ENCODE measurements around the gene REEP6.

Gene REEP6

DNA sequence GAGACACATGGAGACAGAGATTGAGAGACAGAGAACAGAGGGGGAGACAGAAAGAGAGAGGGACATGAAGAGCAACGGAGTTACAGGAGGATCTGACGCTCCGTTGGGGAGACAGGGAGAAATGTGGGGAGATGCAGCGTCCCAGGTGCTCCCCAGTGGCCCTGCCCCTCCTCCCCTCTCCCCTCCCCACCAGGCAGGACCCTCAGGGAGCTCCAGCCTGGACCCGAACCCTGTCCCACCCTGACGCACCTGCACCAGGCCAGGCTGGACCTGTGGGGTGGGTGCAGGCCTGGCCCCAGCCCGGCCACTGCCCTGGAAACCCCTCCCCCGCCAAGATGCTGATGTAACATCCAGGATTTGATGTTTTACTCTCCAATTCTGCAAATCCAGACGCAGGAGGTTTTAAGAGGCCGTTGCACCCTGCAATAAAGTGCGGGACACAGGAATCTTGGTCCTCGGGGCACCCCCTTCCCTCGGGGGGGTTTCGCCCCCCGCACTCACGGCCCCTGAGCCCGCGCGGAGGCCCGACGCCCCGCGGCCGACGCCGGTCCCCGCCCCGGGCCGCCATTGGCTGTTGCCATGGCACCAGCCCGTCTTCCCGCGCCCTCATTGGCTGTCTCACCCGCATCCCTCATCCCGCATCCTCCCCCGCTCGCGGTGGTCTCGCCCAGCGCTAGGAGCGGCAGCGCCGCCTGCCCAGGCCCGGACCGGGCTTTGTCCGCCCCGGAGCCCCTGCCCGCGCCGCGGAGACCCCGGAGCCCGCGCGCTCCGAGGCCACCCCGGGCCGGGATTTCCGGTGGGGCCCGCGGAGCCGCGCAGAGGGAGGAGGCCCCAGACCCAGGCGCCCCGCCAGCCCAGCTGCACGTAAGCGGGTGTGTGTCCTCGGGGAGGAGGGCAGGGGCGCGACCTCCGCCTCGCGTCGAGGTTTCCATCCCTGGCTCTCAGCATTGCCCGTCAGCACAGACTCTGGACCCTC lies 41.2 kb upstream of the REEP6 start, which contains the start of gene APC2:
APC2 (plus strand) TSS at position 655 of the 976 bp plus-strand sequence. CDS start 2,881 bp downstream, outside the sequence.
- DNase-seq (ENCODE audit: insufficient read length, low spot score) (no peak), FAIRE-seq (no peak)
- no peak for TF ChIP-seq POLR2A (IDR thresholded peaks at IDR 0.05; ENCODE audit: low read depth, low read length)
- TF ChIP-seq SPI1 (IDR thresholded peaks at IDR 0.05; ENCODE audit: low read depth, low read length) = no peak
- TF ChIP-seq TAF1 (IDR thresholded peaks at IDR 0.05; ENCODE audit: low read depth, low read length) = no peak
- no peak for TF ChIP-seq PAX5 (IDR thresholded peaks at IDR 0.05; ENCODE audit: insufficient read depth, low read length, severe bottlenecking)
- no peak for TF ChIP-seq POU2F2 (IDR thresholded peaks at IDR 0.05; ENCODE audit: low read depth, low read length)
- TF ChIP-seq POLR2AphosphoS5 (IDR thresholded peaks at IDR 0.05; ENCODE audit: low read depth, low read length) = no peak

DNA sequence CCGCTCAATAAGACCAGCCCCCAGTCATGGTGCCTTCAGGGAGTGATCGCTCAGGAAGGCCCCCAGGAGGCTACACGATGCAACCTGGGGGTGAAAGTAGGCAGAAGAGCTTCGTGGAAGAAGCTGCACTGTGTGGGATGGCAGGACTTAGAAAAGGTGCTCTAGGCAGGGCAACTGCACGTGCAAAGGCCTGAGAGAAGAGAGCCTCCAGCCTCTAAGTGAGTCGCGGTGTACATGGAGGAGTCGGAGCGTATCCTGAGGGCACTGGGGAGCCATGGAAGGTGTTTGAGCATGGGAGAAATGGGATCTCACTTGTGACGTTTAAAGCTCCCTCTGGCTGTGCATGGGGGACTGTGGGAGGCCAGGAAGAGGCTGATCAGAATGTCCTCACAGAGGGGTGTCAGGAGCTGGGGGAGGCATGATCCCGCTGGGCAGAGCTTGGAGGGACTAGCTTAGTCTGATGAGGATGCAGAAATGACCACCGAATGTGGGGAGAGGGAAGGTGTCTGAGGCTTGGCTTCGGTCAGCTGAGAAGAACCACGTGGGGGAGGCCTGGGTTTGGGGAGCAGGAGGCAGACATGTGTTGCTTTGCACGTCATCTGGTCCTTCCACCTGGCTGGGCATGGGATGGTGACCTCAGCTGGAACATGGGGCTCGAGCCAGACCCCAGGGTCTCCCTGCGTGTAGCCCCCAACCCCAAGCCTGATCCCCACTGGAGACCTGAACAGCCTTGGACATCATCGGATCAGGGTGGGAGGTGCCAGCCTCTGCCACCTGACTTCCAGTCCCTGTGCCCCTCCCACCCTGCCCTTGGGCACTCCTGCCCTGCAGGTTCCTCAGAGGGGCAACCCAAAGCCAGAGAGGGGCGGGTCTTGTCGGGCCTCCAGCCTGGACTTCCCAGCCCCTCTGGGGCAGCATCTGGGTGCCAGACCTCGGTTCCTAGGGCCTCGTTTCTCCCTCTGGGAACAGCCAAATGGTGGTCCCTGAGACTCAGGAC lies 39.9 kb upstream of the REEP6 start:
- no peak for TF ChIP-seq POU2F2 (IDR thresholded peaks at IDR 0.05; ENCODE audit: low read depth, low read length)
- TF ChIP-seq PAX5 (IDR thresholded peaks at IDR 0.05; ENCODE audit: insufficient read depth, low read length, severe bottlenecking) = no peak
- TF ChIP-seq TAF1 (IDR thresholded peaks at IDR 0.05; ENCODE audit: low read depth, low read length) = no peak
- TF ChIP-seq POLR2AphosphoS5 (IDR thresholded peaks at IDR 0.05; ENCODE audit: low read depth, low read length) = no peak
- TF ChIP-seq SPI1 (IDR thresholded peaks at IDR 0.05; ENCODE audit: low read depth, low read length) = no peak
- TF ChIP-seq POLR2A (IDR thresholded peaks at IDR 0.05; ENCODE audit: low read depth, low read length) = no peak
- FAIRE-seq (no peak), DNase-seq (ENCODE audit: insufficient read length, low spot score) (no peak)

DNA sequence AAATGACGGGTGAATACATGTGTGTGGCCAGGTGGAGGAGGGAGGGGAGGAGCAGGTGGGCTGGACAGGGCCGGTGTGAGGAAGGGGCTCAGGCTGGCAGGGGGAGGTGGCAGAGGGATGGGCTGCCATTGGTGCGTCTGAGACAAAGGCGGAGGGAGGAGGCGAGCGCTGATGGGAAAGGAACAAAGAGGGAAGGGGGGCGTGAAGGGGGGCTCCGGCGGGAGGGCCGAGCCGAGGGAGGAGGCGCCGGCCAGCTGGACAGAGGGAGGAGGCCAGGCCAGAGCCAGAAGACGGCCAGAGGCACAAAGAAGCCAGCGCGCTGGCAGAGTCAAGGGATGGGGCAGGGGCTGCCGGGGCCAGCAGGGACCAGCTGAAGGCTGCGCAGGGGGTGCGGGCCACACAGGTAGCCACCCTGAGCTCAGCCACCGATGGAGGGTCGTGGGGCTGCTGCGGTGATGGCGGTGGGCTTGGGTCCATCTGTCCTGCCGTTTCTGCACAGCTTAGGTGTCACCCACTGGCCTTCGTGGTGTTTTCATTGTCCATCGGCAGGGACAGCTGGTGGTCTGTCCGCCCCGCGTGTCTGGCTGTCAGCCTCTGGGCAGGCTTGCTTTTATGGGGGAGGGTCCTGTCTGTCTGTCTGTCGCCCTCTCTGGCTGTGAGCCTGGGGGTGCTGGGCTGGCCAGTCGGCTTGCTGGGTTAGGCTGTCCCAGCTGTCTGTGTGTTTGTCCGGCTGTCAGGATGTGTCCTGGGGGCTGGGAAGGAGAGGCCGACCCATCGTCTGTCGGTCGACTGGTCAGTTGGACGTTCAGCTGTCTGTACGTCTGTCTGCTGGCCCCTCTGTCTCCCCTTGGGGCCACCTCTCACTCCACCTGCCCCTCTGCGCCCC lies 38.8 kb upstream of the REEP6 start:
- TF ChIP-seq POLR2AphosphoS5 (IDR thresholded peaks at IDR 0.05; ENCODE audit: low read depth, low read length) (no peak), POU2F2 (IDR thresholded peaks at IDR 0.05; ENCODE audit: low read depth, low read length) (no peak), PAX5 (IDR thresholded peaks at IDR 0.05; ENCODE audit: insufficient read depth, low read length, severe bottlenecking) (no peak), TAF1 (IDR thresholded peaks at IDR 0.05; ENCODE audit: low read depth, low read length) (no peak), SPI1 (IDR thresholded peaks at IDR 0.05; ENCODE audit: low read depth, low read length) (no peak), POLR2A (IDR thresholded peaks at IDR 0.05; ENCODE audit: low read depth, low read length) (no peak; the same call in 1 of the 2 replicates)
- DNase-seq (ENCODE audit: insufficient read length, low spot score) (no peak), FAIRE-seq (no peak)

DNA sequence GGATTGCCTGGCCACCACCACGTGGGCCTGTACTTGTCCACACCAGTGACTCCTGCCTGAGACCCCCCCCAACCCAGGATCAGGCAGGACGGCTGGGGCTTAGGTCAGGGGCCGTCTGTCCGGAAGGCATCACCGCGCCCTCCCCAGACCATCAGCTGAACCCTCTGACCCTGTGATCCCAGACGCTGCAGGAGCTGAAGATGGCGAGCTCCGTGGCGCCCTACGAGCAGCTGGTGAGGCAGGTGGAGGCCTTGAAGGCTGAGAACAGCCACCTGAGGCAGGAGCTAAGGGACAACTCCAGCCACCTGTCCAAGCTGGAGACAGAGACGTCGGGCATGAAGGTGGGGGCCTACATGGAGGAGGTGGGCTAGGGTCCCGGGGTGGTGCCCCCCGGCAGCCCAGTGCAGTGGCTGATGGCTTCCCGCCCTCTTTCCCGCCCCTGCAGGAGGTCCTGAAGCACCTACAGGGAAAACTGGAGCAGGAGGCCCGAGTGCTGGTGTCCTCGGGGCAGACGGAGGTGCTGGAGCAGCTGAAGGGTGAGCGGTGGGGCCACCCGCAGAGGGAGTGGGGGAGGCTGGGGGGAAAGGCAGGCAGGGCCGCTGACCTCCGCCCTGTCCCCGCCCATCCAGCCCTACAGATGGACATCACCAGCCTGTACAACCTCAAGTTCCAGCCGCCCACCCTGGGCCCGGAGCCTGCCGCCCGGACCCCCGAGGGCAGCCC lies 38.0 kb upstream of the REEP6 start:
- no peak for DNase-seq (ENCODE audit: insufficient read length, low spot score)
- TF ChIP-seq POLR2A (IDR thresholded peaks at IDR 0.05; ENCODE audit: low read depth, low read length) = no peak
- no peak for TF ChIP-seq POU2F2 (IDR thresholded peaks at IDR 0.05; ENCODE audit: low read depth, low read length)
- no peak for TF ChIP-seq SPI1 (IDR thresholded peaks at IDR 0.05; ENCODE audit: low read depth, low read length)
- TF ChIP-seq TAF1 (IDR thresholded peaks at IDR 0.05; ENCODE audit: low read depth, low read length) = no peak
- no peak for TF ChIP-seq POLR2AphosphoS5 (IDR thresholded peaks at IDR 0.05; ENCODE audit: low read depth, low read length)
- FAIRE-seq = no peak

DNA sequence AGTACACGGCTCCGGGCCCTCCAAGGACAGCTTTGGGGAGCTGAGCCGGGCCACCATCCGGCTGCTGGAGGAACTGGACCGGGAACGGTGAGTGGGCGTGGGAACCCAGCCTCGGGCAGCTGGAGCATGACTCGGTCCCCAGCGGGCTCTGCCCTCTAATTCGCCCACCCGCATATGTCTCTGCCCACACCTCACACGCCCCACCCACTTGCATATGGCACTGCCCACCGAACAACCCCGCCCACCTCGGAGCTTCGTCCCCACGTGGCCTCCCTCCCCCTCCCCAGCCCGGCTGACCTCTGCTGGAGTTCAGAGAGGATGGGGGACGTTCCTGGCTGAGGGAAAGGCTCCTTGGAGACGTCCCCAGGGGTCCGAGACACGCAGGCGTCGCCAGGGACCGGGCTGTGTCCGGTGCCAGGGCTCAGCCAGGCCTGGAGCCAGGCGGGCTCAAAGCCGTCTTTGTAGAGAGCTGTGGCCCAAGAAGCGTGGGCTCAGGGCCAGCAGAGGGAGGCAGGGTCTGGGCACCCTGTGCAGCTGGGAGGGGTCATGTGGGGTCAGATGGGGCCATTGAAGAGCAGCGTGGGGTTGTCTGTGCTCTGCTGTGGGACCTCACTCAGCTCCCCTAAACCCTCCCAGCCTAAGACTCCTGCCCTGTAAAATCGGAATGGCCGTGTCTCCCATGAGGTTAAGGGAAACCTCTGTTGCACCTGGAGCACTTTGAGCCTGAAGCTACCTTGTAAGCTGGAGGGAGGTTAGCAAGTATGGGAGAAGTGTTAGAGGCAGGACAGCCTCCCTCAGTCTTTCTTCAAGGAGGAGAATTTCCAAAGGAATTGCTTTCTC lies 37.2 kb upstream of the REEP6 start:
- FAIRE-seq (peak; percentile 50), DNase-seq (ENCODE audit: insufficient read length, low spot score) (no peak)
- TF ChIP-seq TAF1 (IDR thresholded peaks at IDR 0.05; ENCODE audit: low read depth, low read length) (no peak), SPI1 (IDR thresholded peaks at IDR 0.05; ENCODE audit: low read depth, low read length) (no peak), POLR2AphosphoS5 (IDR thresholded peaks at IDR 0.05; ENCODE audit: low read depth, low read length) (no peak), PAX5 (IDR thresholded peaks at IDR 0.05; ENCODE audit: insufficient read depth, low read length, severe bottlenecking) (no peak), POLR2A (IDR thresholded peaks at IDR 0.05; ENCODE audit: low read depth, low read length) (no peak), POU2F2 (IDR thresholded peaks at IDR 0.05; ENCODE audit: low read depth, low read length) (no peak)

DNA sequence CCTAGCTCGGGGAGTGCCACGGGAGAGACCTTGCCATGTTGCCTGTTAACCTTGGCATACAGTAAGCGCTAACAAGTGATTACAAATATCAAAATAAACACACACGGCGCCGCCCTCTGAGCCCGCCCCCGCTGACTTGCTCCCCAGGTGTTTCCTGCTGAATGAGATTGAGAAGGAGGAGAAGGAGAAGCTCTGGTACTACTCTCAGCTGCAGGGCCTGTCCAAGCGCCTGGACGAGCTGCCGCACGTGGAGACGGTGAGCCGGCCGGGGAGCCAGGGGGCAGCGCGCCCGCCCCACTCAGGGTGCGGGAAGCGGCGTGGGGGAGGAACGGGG lies 36.0 kb upstream of the REEP6 start:
- DNase-seq (ENCODE audit: insufficient read length, low spot score) (no peak), FAIRE-seq (no peak)

More for the DNA sequence above, 36.0 kb upstream of the REEP6 start:
- TF ChIP-seq POU2F2 (IDR thresholded peaks at IDR 0.05; ENCODE audit: low read depth, low read length) (no peak), POLR2AphosphoS5 (IDR thresholded peaks at IDR 0.05; ENCODE audit: low read depth, low read length) (no peak), PAX5 (IDR thresholded peaks at IDR 0.05; ENCODE audit: insufficient read depth, low read length, severe bottlenecking) (no peak), TAF1 (IDR thresholded peaks at IDR 0.05; ENCODE audit: low read depth, low read length) (no peak), SPI1 (IDR thresholded peaks at IDR 0.05; ENCODE audit: low read depth, low read length) (no peak)
